AG04450 (cell line): ENCODE measurements around the gene SPATA32. TPM values are rescaled to one million over a fixed set of nuclear protein-coding genes. Genes with fewer than 3 reads are reported as not detected.

Experiments used
- CTCF ChIA-PET: fragments of 300-600, 350-600 bp; formaldehyde crosslinking; extraction: SDS; loops from one replicate; lab custom pipeline; 2022; ENCODE audit warnings: antibody characterized with exemption, inconsistent platforms; lab: Charles Lee
- POLR2A ChIA-PET: fragments of 350-600 bp; formaldehyde crosslinking; extraction: SDS; loops from one replicate; lab custom pipeline; 2021; ENCODE audit warnings: antibody characterized with exemption, inconsistent platforms; lab: Yijun Ruan, JAX
- DNase-seq: peaks from one replicate; pipeline ENCODE4 v3.0.0-alpha.2; 2011; ENCODE audit warnings: low read depth, low spot score
- H3K27ac ChIP-seq: one replicate; pipeline ENCODE4 v1.5.1; 2012; ENCODE audit warnings: low read depth, low read length, control low read depth
- H3K27me3 ChIP-seq: one replicate; pipeline ENCODE4 v1.6.0; 2012; ENCODE audit warnings: low read length; ENCODE audit not compliant: control insufficient read depth, insufficient read depth
- H3K4me3 ChIP-seq: 2 replicates; pipeline ENCODE4 v1.5.1; 2011; ENCODE audit warnings: mild to moderate bottlenecking, low read depth, low read length, control low read depth
- H3K9me3 ChIP-seq: 2 replicates; pipeline ENCODE4 v1.5.1; 2012; ENCODE audit warnings: low read length; ENCODE audit not compliant: control insufficient read depth, insufficient read depth
- polyA plus RNA-seq: library from polyadenylated mRNA; depleted of rRNA; stranded (reverse); fragments of >200 nt; gene quantifications from 2 replicates; pipeline ENCODE4 v1.2.3, GENCODE V29; 2011
- TF ChIP-seq, protein P1 (sequence below): IDR thresholded peaks from 2 replicates; pipeline ENCODE4 v1.5.1; 2011; ENCODE audit warnings: low read depth, low read length, control low read depth, inconsistent platforms

The SPATA32 gene
- polyA plus RNA-seq, 1 experiment: not detected

DNA sequence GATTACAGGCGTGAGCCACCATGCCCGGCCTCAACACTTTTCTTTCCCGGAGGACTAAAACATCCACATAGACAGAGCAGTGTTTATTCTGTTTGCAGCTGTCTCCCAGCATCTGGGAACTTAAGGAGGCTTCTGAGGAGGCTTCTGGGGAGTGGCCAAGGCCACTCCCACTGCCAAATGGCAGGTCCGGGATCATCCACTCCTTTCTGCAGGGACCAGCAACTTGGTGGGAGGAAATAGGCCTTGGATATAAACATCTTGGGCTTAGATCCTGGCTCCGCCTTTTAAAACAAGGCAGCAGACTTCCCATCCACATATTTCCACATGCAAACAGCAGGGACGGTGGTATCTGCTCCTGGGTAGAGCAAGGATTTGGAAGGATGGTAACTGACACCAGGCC, 14.1 kb upstream of the SPATA32 start:
- POLR2A ChIA-PET: interaction anchor here (0.6 to 2.4 kb wide), 6 partner anchors 12 to 96 kb away, joined by 3 to 13 read pairs (median 6); partner anchors contain the start of gene MAP3K14
- no peak overlapping the region for H3K4me3 ChIP-seq

DNA sequence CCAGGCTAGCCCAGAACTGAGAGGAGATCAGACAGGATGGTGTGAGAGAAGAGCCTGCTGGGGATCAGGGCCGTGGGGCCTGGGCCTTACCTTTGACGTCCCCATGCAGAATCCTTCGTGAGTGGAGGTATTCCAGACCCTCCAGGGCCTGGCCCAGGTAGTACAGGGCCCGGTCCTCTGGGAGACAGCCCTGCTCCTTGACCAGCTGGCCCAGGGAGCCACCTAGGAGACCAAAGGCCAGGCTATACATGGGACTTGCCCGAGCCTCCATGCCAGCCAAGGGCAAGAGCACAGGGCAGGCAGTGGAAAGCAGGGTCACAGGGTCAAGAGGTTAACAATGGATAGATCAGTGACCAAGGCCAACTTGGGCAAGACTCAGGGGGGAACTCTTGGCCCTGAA, 12.1 kb upstream of the SPATA32 start:
- CTCF ChIA-PET: no interaction called here
- DNase-seq: no peak
- POLR2A ChIA-PET: no interaction called here
- H3K27ac ChIP-seq: no peak overlapping the region
- no peak overlapping the region for H3K4me3 ChIP-seq
- no peaks in the 10 kb centered on the region for H3K27me3 ChIP-seq
- H3K9me3 ChIP-seq: no peaks in the 10 kb centered on the region
- TF ChIP-seq, protein P1, sequence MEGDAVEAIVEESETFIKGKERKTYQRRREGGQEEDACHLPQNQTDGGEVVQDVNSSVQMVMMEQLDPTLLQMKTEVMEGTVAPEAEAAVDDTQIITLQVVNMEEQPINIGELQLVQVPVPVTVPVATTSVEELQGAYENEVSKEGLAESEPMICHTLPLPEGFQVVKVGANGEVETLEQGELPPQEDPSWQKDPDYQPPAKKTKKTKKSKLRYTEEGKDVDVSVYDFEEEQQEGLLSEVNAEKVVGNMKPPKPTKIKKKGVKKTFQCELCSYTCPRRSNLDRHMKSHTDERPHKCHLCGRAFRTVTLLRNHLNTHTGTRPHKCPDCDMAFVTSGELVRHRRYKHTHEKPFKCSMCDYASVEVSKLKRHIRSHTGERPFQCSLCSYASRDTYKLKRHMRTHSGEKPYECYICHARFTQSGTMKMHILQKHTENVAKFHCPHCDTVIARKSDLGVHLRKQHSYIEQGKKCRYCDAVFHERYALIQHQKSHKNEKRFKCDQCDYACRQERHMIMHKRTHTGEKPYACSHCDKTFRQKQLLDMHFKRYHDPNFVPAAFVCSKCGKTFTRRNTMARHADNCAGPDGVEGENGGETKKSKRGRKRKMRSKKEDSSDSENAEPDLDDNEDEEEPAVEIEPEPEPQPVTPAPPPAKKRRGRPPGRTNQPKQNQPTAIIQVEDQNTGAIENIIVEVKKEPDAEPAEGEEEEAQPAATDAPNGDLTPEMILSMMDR: no peak

More for the DNA sequence above, 14.1 kb upstream of the SPATA32 start:
- H3K9me3 ChIP-seq: no peaks in the 10 kb centered on the region
- CTCF ChIA-PET: interaction anchor here (0.6 to 5.5 kb wide), 12 partner anchors 10 to 150 kb away, joined by 3 to 105 read pairs (median 10); partner anchors contain the start of genes ACBD4, FMNL1 and MAP3K14
- DNase-seq: peak; percentile 78
- peak overlapping the region; percentile 39 for H3K27ac ChIP-seq
- TF ChIP-seq, protein P1: no peak
- H3K27me3 ChIP-seq: no peaks in the 10 kb centered on the region

DNA sequence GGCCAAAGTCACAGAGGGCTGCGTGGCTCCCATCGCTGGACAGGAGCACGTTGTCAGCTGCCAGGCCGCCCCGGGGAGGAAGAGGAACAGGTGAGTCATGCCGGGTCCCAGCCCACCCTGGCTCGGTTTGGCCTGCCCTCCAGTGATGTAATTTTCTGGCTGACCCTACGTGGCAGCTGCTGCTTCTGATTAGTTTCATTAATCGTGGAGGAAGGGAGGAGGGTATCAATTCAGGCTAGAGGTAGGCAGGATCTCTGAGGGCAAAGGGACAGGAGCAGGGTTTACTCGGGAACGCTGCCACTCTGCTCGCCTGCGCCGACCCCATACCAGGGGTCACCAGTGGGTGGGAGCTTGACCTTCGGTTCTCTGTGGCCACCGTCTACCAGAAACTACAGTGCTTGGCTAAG, 11.7 kb upstream of the SPATA32 start:
- Histone ChIP-seq H3K27me3 (no peaks in the 10 kb centered on the region), H3K4me3 (no peak overlapping the region), H3K9me3 (no peaks in the 10 kb centered on the region), H3K27ac (no peak overlapping the region)
- no peak for DNase-seq
- TF ChIP-seq, protein P1: no peak
- CTCF ChIA-PET: no interaction called here
- POLR2A ChIA-PET: no interaction called here

DNA sequence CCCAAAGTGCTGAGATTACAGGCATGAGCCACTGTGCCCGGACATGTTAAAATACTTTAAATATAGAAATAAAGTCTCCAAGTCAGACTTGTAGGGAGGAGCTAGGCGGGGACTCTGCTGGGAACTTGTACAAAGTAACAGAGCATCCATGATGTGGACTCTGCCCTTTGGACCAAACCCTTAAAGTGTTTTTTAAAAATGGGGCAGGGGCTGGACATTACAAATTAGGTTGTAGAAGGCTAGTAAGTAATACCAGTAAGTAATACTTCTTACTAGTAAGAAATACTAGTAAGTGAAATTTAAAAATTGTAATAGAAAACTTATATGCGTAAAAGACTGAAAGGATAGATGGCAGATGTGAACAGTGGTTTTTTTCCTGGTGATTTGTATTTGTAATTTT, 9.7 kb upstream of the SPATA32 start:
- Histone ChIP-seq H3K27me3 (no peaks in the 10 kb centered on the region), H3K9me3 (no peaks in the 10 kb centered on the region), H3K27ac (no peak overlapping the region), H3K4me3 (no peak overlapping the region)
- TF ChIP-seq, protein P1: no peak
- ChIA-PET CTCF (interaction anchor here (1.5 kb wide), 1 partner anchor 114 kb away, joined by 7 read pairs; no protein-coding TSS in a partner anchor), POLR2A (no interaction called here)
- no peak for DNase-seq

DNA sequence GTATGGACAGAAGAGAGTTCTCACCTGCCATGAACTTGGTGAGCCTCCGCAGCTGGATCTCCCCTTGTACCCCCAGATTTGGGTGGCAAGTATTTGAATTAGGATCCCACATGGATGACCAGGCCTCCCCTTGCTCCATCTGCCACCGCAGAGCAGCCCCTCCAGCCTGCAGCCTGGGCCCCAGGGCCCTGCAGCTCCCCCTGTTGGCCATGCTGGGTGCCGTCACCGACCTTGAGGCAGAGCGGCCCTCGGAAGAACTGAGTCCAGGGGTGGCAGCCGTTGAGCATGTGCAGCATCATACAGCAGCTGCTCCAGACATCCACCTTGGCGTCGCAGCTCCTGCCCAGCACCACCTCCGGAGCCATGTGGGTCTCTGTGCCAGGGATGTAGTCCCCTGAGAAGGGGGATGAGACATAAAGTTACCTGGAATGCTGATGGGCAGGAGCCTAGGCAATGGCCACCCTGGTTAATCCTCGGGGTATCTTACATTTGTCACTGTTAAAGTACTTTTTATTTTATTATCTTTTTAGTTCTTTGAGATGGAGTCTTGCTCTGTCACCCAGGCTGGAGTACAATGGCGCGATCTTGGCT, 9.0 kb upstream of the SPATA32 start:
- POLR2A ChIA-PET: no interaction called here
- Histone ChIP-seq H3K4me3 (no peak overlapping the region), H3K27me3 (no peaks in the 10 kb centered on the region), H3K9me3 (no peaks in the 10 kb centered on the region), H3K27ac (no peak overlapping the region)
- CTCF ChIA-PET: interaction anchor here (1.5 kb wide), 1 partner anchor 115 kb away, joined by 7 read pairs; no protein-coding TSS in a partner anchor
- TF ChIP-seq, protein P1: peak; percentile 53
- no peak for DNase-seq
